ENCODE data around the gene GDPD4. TPM values are rescaled to one million over a fixed set of nuclear protein-coding genes. Genes with fewer than 3 reads are reported as not detected.

The GDPD4 gene
- total RNA-seq, 1 experiment from 2014 or later, result not detected

DNA sequence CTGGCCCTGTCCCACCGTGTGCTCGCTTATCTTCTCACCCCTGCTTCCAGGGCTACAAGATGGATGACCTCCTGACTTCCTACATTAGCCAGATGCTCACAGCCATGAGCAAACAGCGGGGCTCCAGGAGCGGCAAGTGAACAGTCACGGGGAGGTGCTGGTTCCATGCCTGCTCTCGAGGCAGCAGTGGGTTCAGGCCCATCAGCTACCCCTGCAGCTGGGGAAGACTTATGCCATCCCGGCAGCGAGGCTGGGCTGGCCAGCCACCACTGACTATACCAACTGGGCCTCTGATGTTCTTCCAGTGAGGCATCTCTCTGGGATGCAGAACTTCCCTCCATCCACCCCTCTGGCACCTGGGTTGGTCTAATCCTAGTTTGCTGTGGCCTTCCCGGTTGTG is 86.9 kb downstream of the GDPD4 start (continued):
- TF ChIP-seq, protein P1, sequence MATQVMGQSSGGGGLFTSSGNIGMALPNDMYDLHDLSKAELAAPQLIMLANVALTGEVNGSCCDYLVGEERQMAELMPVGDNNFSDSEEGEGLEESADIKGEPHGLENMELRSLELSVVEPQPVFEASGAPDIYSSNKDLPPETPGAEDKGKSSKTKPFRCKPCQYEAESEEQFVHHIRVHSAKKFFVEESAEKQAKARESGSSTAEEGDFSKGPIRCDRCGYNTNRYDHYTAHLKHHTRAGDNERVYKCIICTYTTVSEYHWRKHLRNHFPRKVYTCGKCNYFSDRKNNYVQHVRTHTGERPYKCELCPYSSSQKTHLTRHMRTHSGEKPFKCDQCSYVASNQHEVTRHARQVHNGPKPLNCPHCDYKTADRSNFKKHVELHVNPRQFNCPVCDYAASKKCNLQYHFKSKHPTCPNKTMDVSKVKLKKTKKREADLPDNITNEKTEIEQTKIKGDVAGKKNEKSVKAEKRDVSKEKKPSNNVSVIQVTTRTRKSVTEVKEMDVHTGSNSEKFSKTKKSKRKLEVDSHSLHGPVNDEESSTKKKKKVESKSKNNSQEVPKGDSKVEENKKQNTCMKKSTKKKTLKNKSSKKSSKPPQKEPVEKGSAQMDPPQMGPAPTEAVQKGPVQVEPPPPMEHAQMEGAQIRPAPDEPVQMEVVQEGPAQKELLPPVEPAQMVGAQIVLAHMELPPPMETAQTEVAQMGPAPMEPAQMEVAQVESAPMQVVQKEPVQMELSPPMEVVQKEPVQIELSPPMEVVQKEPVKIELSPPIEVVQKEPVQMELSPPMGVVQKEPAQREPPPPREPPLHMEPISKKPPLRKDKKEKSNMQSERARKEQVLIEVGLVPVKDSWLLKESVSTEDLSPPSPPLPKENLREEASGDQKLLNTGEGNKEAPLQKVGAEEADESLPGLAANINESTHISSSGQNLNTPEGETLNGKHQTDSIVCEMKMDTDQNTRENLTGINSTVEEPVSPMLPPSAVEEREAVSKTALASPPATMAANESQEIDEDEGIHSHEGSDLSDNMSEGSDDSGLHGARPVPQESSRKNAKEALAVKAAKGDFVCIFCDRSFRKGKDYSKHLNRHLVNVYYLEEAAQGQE (IDR thresholded peaks at IDR 0.05; ENCODE audit: low read depth), result no peak

DNA sequence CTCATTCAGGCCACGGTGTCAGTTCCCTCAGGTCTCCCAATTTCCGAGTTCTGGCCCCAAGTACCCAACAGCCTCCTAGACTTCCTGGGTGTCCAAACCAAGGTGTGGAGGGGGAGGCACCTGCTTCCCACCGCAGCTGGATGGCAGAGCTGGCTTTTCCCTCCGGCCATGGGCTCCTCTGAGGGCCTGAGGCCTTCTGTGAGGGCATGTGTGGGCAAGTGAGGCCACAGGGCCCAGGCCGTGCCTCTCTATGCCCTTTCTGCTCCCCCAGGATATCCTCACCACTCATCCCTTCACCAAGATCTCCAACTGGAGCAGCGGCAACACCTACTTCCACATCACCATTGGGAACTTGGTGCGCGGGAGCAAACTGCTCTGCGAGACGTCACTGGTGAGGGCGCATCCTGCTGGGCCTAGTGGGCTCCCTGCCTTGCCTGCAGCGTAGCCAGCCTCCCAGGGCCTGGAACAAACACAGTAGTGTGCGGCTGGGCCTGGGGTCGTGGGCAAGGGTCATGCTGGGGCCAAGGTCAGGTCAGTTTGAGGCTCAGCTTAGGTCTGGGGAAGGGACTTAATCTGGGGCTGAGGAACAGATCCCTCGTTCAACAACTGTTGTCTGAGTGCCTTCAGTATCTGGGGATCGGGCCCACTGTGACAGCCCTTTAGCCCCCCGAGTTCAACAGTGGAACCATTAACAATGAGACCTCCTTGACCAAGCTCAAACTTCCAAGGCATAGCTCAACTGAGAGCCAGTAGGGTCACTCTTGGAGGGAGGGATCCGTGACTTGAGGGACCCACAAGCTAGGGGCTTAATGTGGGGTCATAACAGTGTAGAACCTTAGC is 87.7 kb downstream of the GDPD4 start:
- no peak overlapping the region for H3K4me2 ChIP-seq (ENCODE audit: low read length)
- no peak overlapping the region for H3K9ac ChIP-seq (ENCODE audit: low read length)
- H3K79me2 ChIP-seq (ENCODE audit: insufficient read depth, low read length), result no peaks in the 10 kb centered on the region
- no peak for DNase-seq (ENCODE audit: low read depth, low spot score)
- RAD21 ChIA-PET (ENCODE audit: low non-redundant PET in 1 of 2, low total read pairs in 2 of 2, uncharacterized antibody in 2 of 2, unreplicated experiment in 2 of 2), result no interaction called here
- intact Hi-C loops (cut with micrococcal nuclease), result no loop called here
- CTCF ChIA-PET, result no interaction called here
- no peaks in the 10 kb centered on the region for H4K20me1 ChIP-seq (ENCODE audit: insufficient read depth)
- TF ChIP-seq CBX3 (IDR thresholded peaks at IDR 0.05; ENCODE audit: low read depth) (no peak), ZFX (IDR thresholded peaks at IDR 0.05) (no peak), POLR2A (IDR thresholded peaks at IDR 0.05; ENCODE audit: borderline replicate concordance, extremely low read depth, insufficient read depth, insufficient read length) (no peak), JUND (IDR thresholded peaks at IDR 0.05) (no peak), SRF (IDR thresholded peaks at IDR 0.05; ENCODE audit: low read depth) (no peak), POLR2AphosphoS5 (IDR thresholded peaks at IDR 0.05; ENCODE audit: low read depth, low read length) (no peak), ZNF274 (IDR thresholded peaks at IDR 0.05; ENCODE audit: low read depth, low read length) (no peak), SP1 (IDR thresholded peaks at IDR 0.05; ENCODE audit: low read depth) (no peak), EZH2 (IDR thresholded peaks at IDR 0.05) (no peak), TCF7L2 (IDR thresholded peaks at IDR 0.05; ENCODE audit: borderline replicate concordance, extremely low read depth, insufficient read depth, insufficient read length) (no peak), EZH2phosphoT487 (IDR thresholded peaks at IDR 0.05; ENCODE audit: borderline replicate concordance) (no peak), CEBPB (IDR thresholded peaks at IDR 0.05; ENCODE audit: low read depth) (no peak)
- TF ChIP-seq, protein P2, sequence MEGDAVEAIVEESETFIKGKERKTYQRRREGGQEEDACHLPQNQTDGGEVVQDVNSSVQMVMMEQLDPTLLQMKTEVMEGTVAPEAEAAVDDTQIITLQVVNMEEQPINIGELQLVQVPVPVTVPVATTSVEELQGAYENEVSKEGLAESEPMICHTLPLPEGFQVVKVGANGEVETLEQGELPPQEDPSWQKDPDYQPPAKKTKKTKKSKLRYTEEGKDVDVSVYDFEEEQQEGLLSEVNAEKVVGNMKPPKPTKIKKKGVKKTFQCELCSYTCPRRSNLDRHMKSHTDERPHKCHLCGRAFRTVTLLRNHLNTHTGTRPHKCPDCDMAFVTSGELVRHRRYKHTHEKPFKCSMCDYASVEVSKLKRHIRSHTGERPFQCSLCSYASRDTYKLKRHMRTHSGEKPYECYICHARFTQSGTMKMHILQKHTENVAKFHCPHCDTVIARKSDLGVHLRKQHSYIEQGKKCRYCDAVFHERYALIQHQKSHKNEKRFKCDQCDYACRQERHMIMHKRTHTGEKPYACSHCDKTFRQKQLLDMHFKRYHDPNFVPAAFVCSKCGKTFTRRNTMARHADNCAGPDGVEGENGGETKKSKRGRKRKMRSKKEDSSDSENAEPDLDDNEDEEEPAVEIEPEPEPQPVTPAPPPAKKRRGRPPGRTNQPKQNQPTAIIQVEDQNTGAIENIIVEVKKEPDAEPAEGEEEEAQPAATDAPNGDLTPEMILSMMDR (IDR thresholded peaks at IDR 0.05 in 2 of 3, conservative IDR thresholded peaks at IDR 0.05 in 1 of 3; ENCODE audit: borderline replicate concordance in 1 of 3, insufficient read depth in 1 of 3, low read depth in 2 of 3, low read length in 2 of 3), result no peak
- TF ChIP-seq, protein P3, sequence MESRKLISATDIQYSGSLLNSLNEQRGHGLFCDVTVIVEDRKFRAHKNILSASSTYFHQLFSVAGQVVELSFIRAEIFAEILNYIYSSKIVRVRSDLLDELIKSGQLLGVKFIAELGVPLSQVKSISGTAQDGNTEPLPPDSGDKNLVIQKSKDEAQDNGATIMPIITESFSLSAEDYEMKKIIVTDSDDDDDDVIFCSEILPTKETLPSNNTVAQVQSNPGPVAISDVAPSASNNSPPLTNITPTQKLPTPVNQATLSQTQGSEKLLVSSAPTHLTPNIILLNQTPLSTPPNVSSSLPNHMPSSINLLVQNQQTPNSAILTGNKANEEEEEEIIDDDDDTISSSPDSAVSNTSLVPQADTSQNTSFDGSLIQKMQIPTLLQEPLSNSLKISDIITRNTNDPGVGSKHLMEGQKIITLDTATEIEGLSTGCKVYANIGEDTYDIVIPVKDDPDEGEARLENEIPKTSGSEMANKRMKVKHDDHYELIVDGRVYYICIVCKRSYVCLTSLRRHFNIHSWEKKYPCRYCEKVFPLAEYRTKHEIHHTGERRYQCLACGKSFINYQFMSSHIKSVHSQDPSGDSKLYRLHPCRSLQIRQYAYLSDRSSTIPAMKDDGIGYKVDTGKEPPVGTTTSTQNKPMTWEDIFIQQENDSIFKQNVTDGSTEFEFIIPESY (IDR thresholded peaks at IDR 0.05; ENCODE audit: extremely low read depth, insufficient replicate concordance, low read length), result no peak
- TF ChIP-seq, protein P4, sequence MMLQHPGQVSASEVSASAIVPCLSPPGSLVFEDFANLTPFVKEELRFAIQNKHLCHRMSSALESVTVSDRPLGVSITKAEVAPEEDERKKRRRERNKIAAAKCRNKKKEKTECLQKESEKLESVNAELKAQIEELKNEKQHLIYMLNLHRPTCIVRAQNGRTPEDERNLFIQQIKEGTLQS (IDR thresholded peaks at IDR 0.05), result no peak
- H3K27ac ChIP-seq (ENCODE audit: low read depth, low read length), result no peak overlapping the region
- no peaks in the 10 kb centered on the region for H3K9me3 ChIP-seq (ENCODE audit: control insufficient read depth in 1 of 2, insufficient read depth in 1 of 2, low read depth in 1 of 2, low read length in 2 of 2)
- H2AFZ ChIP-seq (ENCODE audit: low read depth, low read length, poor library complexity, severe bottlenecking), result no peak overlapping the region
- H3K4me3 ChIP-seq (replicated peaks in 1 of 2; ENCODE audit: low read depth in 1 of 2, low read length in 2 of 2), result no peak overlapping the region
- no TSS peak for BruUV-seq (replicated peaks)
- no peaks in the 10 kb centered on the region for H3K4me1 ChIP-seq (ENCODE audit: control insufficient read depth in 1 of 2, insufficient read depth in 2 of 2, low read length in 2 of 2)
- POLR2A ChIA-PET, result no interaction called here
- no peaks in the 10 kb centered on the region for H3K9me2 ChIP-seq (ENCODE audit: insufficient read depth)
- no peak for ATAC-seq
- H3K27me3 ChIP-seq (ENCODE audit: insufficient read depth, low read length), result no peaks in the 10 kb centered on the region
- no peaks in the 10 kb centered on the region for H3K36me3 ChIP-seq (ENCODE audit: control insufficient read depth in 1 of 2, insufficient read depth in 2 of 2, low read length in 2 of 2)
